OCI-LY3 (cell line): ENCODE measurements around the gene PPP6R2.

Experiments used
- CTCF ChIP-seq: fragments of 200-600, 300-600 bp; sonication (generic); IDR thresholded peaks from 2 replicates; pipeline ENCODE4 v1.5.1; 2014; ENCODE audit warnings: antibody characterized with exemption, low read length, low read depth
- EZH2phosphoT487 ChIP-seq: fragments of 200-600 bp; shearing (Covaris generic); IDR thresholded peaks from 2 replicates; pipeline ENCODE4 v1.6.1; 2018; ENCODE audit warnings: antibody characterized with exemption, mixed run types, low read depth

GRCh38 chr22:50469377-50470305 lies 126.5 kb downstream of the PPP6R2 start:
- TF ChIP-seq CTCF (0 out of 2 replicates have a peak, but pooled peaks have one; percentile 4), EZH2phosphoT487 (no peak)
